PFSK-1 (cell line): Measurements from ENCODE around the gene IQCK.

ENCODE experiments used
- FOXP2 ChIP-seq: optimal IDR thresholded peaks from 2 replicates; pipeline ENCODE3; 2011; ENCODE audit warnings: borderline replicate concordance, control low read depth, inconsistent platforms; ENCODE audit not compliant: insufficient read depth; ENCODE audit errors: extremely low read length, extremely low read depth
- POLR2AphosphoS5 ChIP-seq: IDR thresholded peaks from 2 replicates; pipeline ENCODE4 v1.6.1; 2012; ENCODE audit warnings: low read depth, mild to moderate bottlenecking, control low read depth, low read length, moderate library complexity
- REST ChIP-seq, 2 experiments: IDR thresholded peaks; 2 replicates each; pipeline versions ENCODE4 v1.6.1 to v1.8.0; 2011 to 2012; ENCODE audit warnings: low read depth in 2 of 2, low read length in 2 of 2, control low read depth in 1 of 2, inconsistent platforms in 1 of 2, mild to moderate bottlenecking in 1 of 2, moderate library complexity in 1 of 2; ENCODE audit not compliant: insufficient read depth in 1 of 2
- SIN3A ChIP-seq: IDR thresholded peaks from 2 replicates; pipeline ENCODE4 v1.6.1; 2012; ENCODE audit warnings: mild to moderate bottlenecking, low read length, moderate library complexity, borderline replicate concordance; ENCODE audit not compliant: insufficient read depth
- TAF1 ChIP-seq: IDR thresholded peaks from 2 replicates; pipeline ENCODE4 v1.6.1; 2012; ENCODE audit warnings: low read length, control low read depth, borderline replicate concordance; ENCODE audit not compliant: insufficient read depth

Gene IQCK

DNA sequence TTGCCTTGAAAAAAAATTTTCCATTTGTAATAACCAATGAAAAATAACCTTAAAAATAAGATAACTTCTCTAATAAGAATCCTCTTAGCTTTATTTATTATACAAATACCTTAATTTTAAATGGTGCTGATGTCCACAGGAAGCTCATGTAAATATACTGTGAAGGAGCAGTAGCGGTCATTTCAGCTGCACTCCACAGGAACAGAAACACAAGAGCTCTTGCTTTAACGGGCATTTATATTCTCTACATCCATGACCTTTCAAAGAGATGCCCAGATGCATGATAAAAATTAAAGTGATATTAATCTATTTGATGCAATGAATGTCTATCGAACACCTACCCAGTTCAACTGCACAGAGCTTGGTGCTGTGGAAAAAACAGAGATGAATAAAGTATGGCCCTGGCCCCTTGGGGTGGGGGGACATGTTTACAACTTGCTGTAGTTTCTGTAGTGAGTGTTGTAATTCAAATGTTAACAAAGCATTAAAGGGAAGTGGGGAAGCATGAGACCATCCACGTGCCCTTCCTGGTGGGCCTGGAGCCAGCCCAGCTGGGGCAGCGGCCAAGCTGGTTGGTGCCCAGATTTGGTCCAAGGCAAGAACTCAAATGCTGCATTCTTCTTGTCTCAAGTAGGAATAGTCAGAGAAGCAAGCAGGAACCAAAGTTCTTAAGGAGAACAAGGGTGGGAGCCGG, 47.9 kb downstream of the IQCK start:
- TF ChIP-seq REST (IDR thresholded peaks at IDR 0.05; ENCODE audit: insufficient read depth in 1 of 2, low read depth in 2 of 2, low read length in 2 of 2) (no peak), POLR2AphosphoS5 (no peak), SIN3A (no peak), TAF1 (no peak), FOXP2 (no peak)

GRCh38 chr16:19766554-19766884, 48.4 kb downstream of the IQCK start:
- TF ChIP-seq SIN3A (no peak), FOXP2 (no peak), POLR2AphosphoS5 (no peak), TAF1 (no peak), REST (IDR thresholded peaks at IDR 0.05; ENCODE audit: insufficient read depth in 1 of 2, low read depth in 2 of 2, low read length in 2 of 2) (no peak)

DNA sequence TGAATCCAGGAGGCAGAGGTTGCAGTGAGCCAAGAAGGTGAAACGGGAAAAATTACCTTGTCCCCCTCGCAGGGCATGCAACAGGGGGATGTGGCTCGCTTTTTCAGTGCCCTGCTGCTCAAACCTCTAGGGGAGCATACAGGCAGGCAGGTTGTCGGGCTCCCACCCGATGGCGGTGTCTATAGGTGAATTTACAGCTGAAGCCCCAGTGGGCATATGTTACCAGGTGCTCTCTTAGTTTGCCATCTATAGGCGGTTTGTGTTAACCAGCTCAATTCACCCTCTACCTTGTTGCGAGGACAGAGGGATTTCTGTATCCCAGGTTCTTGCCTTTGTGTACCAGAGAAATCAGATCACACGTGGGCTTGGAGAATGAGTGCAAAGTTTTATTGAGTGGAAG, 48.9 kb downstream of the IQCK start:
- TF ChIP-seq POLR2AphosphoS5 (no peak), TAF1 (no peak), SIN3A (no peak), FOXP2 (no peak), REST (IDR thresholded peaks at IDR 0.05; ENCODE audit: insufficient read depth in 1 of 2, low read depth in 2 of 2, low read length in 2 of 2) (no peak)

DNA sequence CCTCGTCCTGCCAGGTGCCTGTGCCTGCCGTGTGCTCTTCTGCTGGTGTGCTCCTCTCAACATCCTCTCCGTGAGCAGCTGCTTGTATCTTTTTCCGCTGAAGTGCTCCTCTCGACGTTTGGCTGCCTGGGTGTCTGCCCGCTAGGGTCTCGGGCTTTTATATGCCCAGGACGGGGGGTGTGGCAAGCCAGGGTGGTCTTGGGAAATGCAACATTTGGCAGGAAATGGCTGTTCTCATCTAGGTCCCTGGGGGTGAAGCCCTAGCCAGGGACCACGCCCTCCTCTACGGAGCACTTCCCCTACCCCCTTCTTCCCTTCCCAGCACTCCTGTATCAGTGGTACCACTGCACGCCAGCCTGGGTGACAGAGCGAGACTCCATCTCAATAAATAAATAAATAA, 49.4 kb downstream of the IQCK start:
- TF ChIP-seq TAF1 (no peak), POLR2AphosphoS5 (no peak)

GRCh38 chr16:19769239-19769638, 51.2 kb downstream of the IQCK start:
- TF ChIP-seq SIN3A (no peak), TAF1 (no peak), FOXP2 (no peak), REST (IDR thresholded peaks at IDR 0.05; ENCODE audit: insufficient read depth in 1 of 2, low read depth in 2 of 2, low read length in 2 of 2) (no peak), POLR2AphosphoS5 (no peak)
